Mesothelial cell of epicardium (in vitro differentiated cells): ENCODE results near the gene MYO16. TPM values are rescaled to one million over a fixed set of nuclear protein-coding genes. Genes with fewer than 3 reads are reported as not detected.
"Not testable (repeated sequence)": the region's sequence is repeated elsewhere in the genome, so short reads cannot be mapped to it uniquely, and the experiment has no call there.

Source experiments
- DNase-seq, 2 experiments: peaks; one replicate each; pipeline ENCODE4 v3.0.0; 2021; ENCODE audit warnings: low spot score in 2 of 2; ENCODE audit not compliant: unreplicated experiment in 2 of 2
- H3K27ac Mint-ChIP-seq: 2 replicates; pipeline ENCODE4 v1.8.0; 2021; ENCODE audit warnings: mixed read lengths
- H3K27me3 Mint-ChIP-seq: 2 replicates; pipeline ENCODE4 v1.8.0; 2021; ENCODE audit warnings: low read depth, mixed read lengths
- H3K36me3 Mint-ChIP-seq: 2 replicates; pipeline ENCODE4 v1.8.0; 2021; ENCODE audit warnings: mixed read lengths
- H3K4me1 Mint-ChIP-seq: 2 replicates; pipeline ENCODE4 v1.8.0; 2021; ENCODE audit warnings: mixed read lengths
- H3K4me3 Mint-ChIP-seq: 2 replicates; pipeline ENCODE4 v1.8.0; 2021; ENCODE audit warnings: mild to moderate bottlenecking, moderate library complexity, mixed read lengths
- H3K9me3 Mint-ChIP-seq: 2 replicates; pipeline ENCODE4 v1.8.0; 2021; ENCODE audit warnings: mixed read lengths
- total RNA-seq: library from RNA; stranded (reverse); gene quantifications from 3 replicates; pipeline ENCODE4 v1.2.1, GENCODE V29; 2021
- TF ChIP-seq, protein P1 (sequence below): fragments of 200-600 bp; sonication (generic); IDR thresholded peaks from one replicate; pipeline ENCODE4 v1.5.0; 2021; ENCODE audit warnings: antibody characterized with exemption; ENCODE audit not compliant: unreplicated experiment

MYO16 gene
- total RNA-seq, 1 donor from 2014 or later = 0.07 TPM

DNA sequence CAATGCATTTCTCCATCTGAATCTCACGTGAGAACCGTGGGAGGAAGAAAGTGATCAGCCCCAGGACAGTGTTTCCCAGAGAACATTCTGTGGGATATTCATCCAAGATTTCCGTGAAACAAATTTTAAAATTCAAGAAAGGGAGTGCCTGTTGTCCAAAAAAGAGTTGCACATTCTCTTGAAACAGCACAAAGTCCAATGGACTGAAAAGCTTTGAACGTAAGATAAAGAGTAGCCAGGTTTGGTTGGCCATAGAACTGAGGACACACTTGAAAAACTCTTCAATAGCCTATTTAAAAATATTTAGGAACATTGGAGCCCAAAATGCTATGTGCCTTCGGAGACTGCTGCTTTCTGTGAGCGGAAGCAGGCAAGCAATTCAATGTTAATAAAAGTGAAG lies 353.9 kb downstream of the MYO16 start:
- Mint-ChIP-seq H3K4me1 (no peaks in the 10 kb centered on the region), H3K9me3 (peaks cover 11% of the 10 kb centered on the region), H3K27me3 (peaks cover 4% of the 10 kb centered on the region), H3K36me3 (no peaks in the 10 kb centered on the region), H3K27ac (no peak overlapping the region), H3K4me3 (no peak overlapping the region)
- no peak for DNase-seq
- TF ChIP-seq, protein P1, sequence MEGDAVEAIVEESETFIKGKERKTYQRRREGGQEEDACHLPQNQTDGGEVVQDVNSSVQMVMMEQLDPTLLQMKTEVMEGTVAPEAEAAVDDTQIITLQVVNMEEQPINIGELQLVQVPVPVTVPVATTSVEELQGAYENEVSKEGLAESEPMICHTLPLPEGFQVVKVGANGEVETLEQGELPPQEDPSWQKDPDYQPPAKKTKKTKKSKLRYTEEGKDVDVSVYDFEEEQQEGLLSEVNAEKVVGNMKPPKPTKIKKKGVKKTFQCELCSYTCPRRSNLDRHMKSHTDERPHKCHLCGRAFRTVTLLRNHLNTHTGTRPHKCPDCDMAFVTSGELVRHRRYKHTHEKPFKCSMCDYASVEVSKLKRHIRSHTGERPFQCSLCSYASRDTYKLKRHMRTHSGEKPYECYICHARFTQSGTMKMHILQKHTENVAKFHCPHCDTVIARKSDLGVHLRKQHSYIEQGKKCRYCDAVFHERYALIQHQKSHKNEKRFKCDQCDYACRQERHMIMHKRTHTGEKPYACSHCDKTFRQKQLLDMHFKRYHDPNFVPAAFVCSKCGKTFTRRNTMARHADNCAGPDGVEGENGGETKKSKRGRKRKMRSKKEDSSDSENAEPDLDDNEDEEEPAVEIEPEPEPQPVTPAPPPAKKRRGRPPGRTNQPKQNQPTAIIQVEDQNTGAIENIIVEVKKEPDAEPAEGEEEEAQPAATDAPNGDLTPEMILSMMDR = no peak

DNA sequence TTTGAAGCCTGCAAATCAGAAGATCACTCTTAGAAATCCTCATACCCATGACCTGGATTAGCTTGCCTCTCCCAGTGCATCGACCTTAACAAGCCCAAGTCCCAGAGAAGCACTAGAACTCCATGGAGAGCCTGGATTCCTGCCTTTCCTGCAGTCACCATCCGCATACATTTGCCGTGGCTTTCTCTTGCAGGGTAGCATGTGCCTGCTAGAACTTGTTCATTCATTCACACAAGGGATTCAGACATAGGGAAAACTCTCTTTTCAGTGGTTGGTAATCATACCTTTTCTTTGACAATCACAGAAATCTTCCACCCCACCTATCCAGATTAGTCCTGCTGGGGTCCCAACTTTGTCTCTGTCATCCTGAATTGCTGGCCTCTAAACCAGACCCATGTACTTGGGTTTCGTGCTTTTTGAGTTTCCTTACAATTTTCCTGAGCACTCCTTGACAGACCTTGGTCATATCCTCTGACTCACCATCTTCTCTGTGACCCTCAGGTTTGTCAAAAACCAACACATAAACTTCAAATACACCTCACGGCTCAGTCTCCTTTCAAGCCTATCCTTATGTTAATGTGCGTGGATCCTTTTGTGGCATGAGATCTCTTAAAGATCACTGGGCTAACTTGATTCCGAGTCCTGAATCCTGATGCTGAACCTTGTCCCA lies 355.0 kb downstream of the MYO16 start:
- Mint-ChIP-seq H3K27ac (no peak overlapping the region), H3K4me1 (no peaks in the 10 kb centered on the region), H3K27me3 (peaks cover 4% of the 10 kb centered on the region), H3K9me3 (peaks cover 8% of the 10 kb centered on the region), H3K36me3 (no peaks in the 10 kb centered on the region), H3K4me3 (no peak overlapping the region)
- TF ChIP-seq, protein P1 = no peak
- no peak for DNase-seq

DNA sequence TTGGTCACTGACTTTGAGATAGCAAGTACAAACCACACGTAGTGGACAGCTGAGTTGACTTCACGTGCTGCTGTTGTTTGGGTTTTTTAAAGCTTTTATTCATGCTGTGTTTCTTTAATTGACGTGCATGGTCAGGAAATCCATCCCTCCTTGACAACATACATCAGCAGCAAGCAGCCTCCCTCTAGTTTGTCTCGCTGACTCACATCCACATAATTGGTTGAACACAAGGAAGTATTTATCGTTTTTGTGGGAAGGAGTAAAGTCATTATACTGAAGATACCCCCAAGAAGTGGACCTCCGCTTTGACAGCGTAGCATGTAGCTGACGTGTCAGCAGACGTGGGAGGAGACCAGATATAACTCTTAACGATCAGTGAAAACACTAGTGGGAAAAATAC lies 355.8 kb downstream of the MYO16 start:
- Mint-ChIP-seq H3K27ac (no peak overlapping the region), H3K4me1 (no peaks in the 10 kb centered on the region), H3K9me3 (peaks cover 8% of the 10 kb centered on the region), H3K4me3 (no peak overlapping the region), H3K27me3 (peaks cover 4% of the 10 kb centered on the region), H3K36me3 (no peaks in the 10 kb centered on the region)
- no peak for DNase-seq
- TF ChIP-seq, protein P1 = no peak

DNA sequence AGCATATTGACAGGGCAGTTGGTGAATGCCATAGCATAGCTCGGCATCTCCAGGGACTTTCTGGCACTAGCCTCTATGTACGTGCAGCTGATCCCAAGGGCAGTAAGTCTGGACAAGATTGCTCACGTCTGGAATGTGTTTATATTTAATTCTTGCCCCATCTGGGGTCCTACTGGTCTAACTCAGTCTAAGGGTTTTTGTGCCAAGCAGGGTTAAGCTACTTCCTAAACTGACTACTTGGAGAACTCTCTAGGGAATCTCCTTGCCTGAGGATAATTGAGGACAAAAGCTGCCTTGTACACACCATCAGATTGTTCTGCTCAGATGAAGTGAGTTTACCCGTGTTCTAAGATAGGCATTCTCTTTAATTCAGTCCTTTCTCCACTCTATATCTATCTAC lies 358.1 kb downstream of the MYO16 start:
- Mint-ChIP-seq H3K9me3 (peaks cover 8% of the 10 kb centered on the region), H3K27me3 (peaks cover 4% of the 10 kb centered on the region), H3K4me3 (no peak overlapping the region), H3K27ac (no peak overlapping the region), H3K4me1 (no peaks in the 10 kb centered on the region), H3K36me3 (no peaks in the 10 kb centered on the region)
- DNase-seq = no peak
- TF ChIP-seq, protein P1 = no peak

DNA sequence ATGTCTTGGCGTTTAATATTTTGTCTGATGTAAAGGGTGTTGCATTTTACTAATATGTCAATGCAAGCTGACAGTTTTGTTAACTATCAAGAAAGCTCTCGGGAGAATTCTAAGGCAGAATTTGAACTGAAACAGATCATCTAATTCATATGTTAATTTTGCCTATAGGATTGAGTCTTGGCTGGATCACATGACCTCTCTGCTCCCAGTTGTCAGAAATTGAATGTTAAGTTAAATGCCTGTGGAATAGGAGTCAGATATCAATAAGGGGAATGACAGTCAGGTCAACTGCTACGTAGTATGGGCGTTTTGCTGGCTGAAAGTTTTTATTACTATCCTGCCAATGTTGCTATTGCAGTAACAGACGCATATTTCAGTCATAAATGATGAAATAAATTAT lies 358.5 kb downstream of the MYO16 start:
- Mint-ChIP-seq H3K4me1 (no peaks in the 10 kb centered on the region), H3K9me3 (peaks cover 8% of the 10 kb centered on the region), H3K4me3 (no peak overlapping the region), H3K36me3 (no peaks in the 10 kb centered on the region), H3K27ac (no peak overlapping the region), H3K27me3 (peaks cover 4% of the 10 kb centered on the region)
- TF ChIP-seq, protein P1 = no peak
- DNase-seq = no peak

DNA sequence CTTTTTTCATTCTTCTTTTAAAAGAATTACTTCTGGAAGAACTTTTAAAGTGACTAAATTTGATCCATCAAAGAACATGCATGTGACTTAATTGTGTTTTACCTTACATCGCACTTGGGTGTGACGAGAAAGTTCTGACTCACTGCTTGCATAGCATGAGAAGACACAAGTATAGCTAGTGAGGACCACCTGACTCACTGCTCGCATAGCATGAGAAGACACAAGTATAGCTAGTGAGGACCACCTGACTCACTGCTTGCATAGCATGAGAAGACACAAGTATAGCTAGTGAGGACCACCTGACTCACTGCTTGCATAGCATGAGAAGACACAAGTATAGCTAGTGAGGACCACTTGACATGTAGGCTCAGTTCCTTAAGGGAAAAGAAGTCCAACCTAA lies 362.0 kb downstream of the MYO16 start:
- H3K4me1 Mint-ChIP-seq, H3K36me3 Mint-ChIP-seq, H3K27me3 Mint-ChIP-seq, H3K27ac Mint-ChIP-seq, H3K9me3 Mint-ChIP-seq, DNase-seq, H3K4me3 Mint-ChIP-seq: not testable (repeated sequence)
